ENCODE results near the gene DDAH1.

The DDAH1 gene

DNA sequence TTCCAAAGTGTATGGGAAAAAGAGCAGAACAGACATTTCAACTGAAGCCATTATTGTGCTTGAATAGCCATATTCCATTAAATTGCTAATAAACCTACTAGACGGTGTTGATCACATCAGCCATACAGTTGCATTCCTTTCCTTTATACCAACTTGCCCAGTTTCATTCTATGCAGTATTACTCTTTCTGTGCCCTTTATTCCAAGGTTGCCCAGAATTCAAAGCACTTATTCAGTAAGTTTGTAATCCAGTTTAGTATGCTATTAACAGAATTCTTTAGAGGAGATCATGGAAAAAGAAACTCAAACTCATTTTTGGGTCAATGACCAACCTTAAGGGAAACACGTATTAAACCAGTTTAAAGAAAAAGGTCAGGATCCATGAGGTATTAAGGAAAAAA lies 89.5 kb downstream of the DDAH1 start:
- H3K27me3 ChIP-seq (ENCODE audit: control insufficient read depth, insufficient read depth, low read length, poor library complexity, severe bottlenecking), result no peaks in the 10 kb centered on the region

DNA sequence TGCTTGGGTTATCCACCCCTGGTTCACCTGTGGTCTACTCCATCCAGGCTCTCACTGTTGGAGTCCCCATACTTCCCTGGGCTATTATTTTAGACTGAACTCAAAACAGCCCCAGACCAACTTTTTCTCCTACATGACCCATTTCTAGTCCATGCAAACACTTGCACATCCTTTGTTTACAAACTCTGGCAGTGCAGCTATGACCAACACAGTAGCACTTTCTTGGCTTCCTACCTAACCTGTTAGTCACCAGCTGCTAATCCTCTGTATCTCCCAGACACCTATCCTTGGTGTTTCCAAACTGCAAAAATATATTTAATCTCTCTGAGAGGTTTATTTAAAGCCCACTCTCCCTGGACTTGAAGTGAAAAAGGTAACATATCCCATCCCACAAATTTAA lies 90.8 kb downstream of the DDAH1 start:
- no peaks in the 10 kb centered on the region for H3K4me1 ChIP-seq (ENCODE audit: control insufficient read depth, insufficient read depth, low read length)
- H3K27me3 ChIP-seq (ENCODE audit: control insufficient read depth, insufficient read depth, low read length, poor library complexity, severe bottlenecking), result no peaks in the 10 kb centered on the region
- no peak overlapping the region for H3K27ac ChIP-seq (ENCODE audit: insufficient read depth, low read depth, low read length, poor library complexity, severe bottlenecking)
- no peaks in the 10 kb centered on the region for H3K9me3 ChIP-seq (ENCODE audit: control insufficient read depth, low read length)
- no peaks in the 10 kb centered on the region for H3K36me3 ChIP-seq (ENCODE audit: control insufficient read depth, insufficient read depth, low read length)
- H3K4me3 ChIP-seq (ENCODE audit: insufficient read depth, low read depth, low read length), result no peak overlapping the region

More for the DNA sequence above, 89.5 kb downstream of the DDAH1 start:
- WGBS, 2 experiments, result 91 to 95% methylated on average over 1 to 2 of the region's 2 CpGs
- H3K36me3 ChIP-seq (ENCODE audit: control insufficient read depth, insufficient read depth, low read length), result no peaks in the 10 kb centered on the region
- H3K4me3 ChIP-seq (ENCODE audit: insufficient read depth, low read depth, low read length), result no peak overlapping the region
- no peak overlapping the region for H3K27ac ChIP-seq (ENCODE audit: insufficient read depth, low read depth, low read length, poor library complexity, severe bottlenecking)
- H3K4me1 ChIP-seq (ENCODE audit: control insufficient read depth, insufficient read depth, low read length), result no peaks in the 10 kb centered on the region
- H3K9me3 ChIP-seq (ENCODE audit: control insufficient read depth, low read length), result no peaks in the 10 kb centered on the region

DNA sequence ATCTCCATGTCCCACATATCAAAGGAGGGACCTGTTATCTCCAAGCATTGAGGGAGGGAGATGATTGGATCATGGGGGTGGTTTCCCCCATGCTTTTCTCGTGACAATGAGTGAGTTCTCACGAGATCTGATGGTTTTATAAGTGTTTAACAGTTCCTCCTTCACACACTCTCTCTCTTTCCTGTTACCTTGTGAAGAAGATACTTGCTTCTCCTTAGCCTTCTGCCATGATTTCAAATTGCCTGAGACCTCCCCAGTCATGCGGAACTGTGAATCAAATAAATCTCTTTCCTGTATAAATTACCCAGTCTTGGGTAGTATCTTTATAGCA lies 91.6 kb downstream of the DDAH1 start:
- Histone ChIP-seq H3K27ac (ENCODE audit: insufficient read depth, low read depth, low read length, poor library complexity, severe bottlenecking) (no peak overlapping the region), H3K4me1 (ENCODE audit: control insufficient read depth, insufficient read depth, low read length) (no peaks in the 10 kb centered on the region)
- WGBS, 2 experiments, result 87 to 100% methylated on average over 2 to 3 of the region's 3 CpGs

DNA sequence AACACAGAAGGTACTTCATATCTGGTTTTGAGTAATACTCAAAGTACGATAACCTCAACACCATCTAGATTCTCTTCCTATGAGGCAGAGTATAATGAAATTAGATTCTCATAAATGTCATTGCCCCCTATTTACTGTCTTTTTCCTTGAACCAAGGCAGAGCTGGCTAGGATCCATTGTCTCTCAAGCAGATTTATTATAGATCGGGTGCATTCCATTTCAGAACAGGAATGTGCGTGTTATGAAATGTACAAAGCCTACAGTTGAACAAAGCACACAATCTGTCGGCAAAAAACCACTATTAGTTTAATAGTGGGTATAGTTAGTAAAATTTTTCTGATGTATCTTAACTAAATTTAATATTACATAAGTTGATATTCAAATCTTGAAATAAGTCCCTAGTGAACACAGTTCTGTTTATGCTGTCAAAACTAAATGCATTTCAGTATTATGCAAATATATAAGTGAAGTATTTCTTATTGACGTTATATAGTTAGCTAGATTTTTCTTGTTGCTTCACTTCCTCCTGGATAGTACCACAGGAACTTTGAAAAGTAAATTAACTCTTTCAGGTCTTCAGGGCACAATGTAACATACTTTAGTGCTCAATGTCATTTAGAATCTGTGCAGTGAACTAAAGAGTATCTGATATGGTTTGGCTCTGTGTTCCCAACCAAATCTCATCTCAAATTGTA lies 92.1 kb downstream of the DDAH1 start:
- 90 to 100% methylated on average over 3 to 5 of the region's 5 CpGs for WGBS, 2 experiments
- H3K4me3 ChIP-seq (ENCODE audit: insufficient read depth, low read depth, low read length), result no peak overlapping the region
- no peaks in the 10 kb centered on the region for H3K9me3 ChIP-seq (ENCODE audit: control insufficient read depth, low read length)
- no peaks in the 10 kb centered on the region for H3K36me3 ChIP-seq (ENCODE audit: control insufficient read depth, insufficient read depth, low read length)
- no peak overlapping the region for H3K27ac ChIP-seq (ENCODE audit: insufficient read depth, low read depth, low read length, poor library complexity, severe bottlenecking)
- H3K4me1 ChIP-seq (ENCODE audit: control insufficient read depth, insufficient read depth, low read length), result no peaks in the 10 kb centered on the region
- no peaks in the 10 kb centered on the region for H3K27me3 ChIP-seq (ENCODE audit: control insufficient read depth, insufficient read depth, low read length, poor library complexity, severe bottlenecking)

More for the DNA sequence above, 91.6 kb downstream of the DDAH1 start:
- Histone ChIP-seq H3K4me3 (ENCODE audit: insufficient read depth, low read depth, low read length) (no peak overlapping the region), H3K27me3 (ENCODE audit: control insufficient read depth, insufficient read depth, low read length, poor library complexity, severe bottlenecking) (no peaks in the 10 kb centered on the region), H3K36me3 (ENCODE audit: control insufficient read depth, insufficient read depth, low read length) (no peaks in the 10 kb centered on the region), H3K9me3 (ENCODE audit: control insufficient read depth, low read length) (no peaks in the 10 kb centered on the region)

DNA sequence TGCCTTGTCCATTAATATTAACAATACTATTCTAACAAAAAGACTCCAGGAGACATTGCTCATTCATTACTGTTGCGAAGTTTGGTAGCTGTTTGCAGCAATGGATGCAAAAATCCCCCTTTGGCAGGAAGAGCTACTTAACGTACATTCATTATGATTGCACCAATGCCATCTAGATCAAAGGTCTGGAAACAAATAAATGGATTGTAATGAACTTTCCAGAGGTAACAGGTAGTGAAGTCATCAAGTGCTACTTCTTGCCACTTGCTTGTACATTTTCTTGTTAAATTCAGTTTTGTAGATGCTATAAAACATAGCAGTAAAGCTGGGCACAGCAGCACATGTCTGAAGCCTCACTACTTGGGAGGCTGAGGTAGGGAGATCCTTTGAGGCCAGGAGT lies 93.9 kb downstream of the DDAH1 start:
- no peaks in the 10 kb centered on the region for H3K36me3 ChIP-seq (ENCODE audit: control insufficient read depth, insufficient read depth, low read length)
- H3K9me3 ChIP-seq (ENCODE audit: control insufficient read depth, low read length), result no peaks in the 10 kb centered on the region
- H3K27me3 ChIP-seq (ENCODE audit: control insufficient read depth, insufficient read depth, low read length, poor library complexity, severe bottlenecking), result no peaks in the 10 kb centered on the region
- no peak overlapping the region for H3K4me3 ChIP-seq (ENCODE audit: insufficient read depth, low read depth, low read length)
- no peak overlapping the region for H3K27ac ChIP-seq (ENCODE audit: insufficient read depth, low read depth, low read length, poor library complexity, severe bottlenecking)
- 93 to 98% methylated on average over 2 of the region's 2 CpGs for WGBS, 2 experiments
- H3K4me1 ChIP-seq (ENCODE audit: control insufficient read depth, insufficient read depth, low read length), result no peaks in the 10 kb centered on the region

DNA sequence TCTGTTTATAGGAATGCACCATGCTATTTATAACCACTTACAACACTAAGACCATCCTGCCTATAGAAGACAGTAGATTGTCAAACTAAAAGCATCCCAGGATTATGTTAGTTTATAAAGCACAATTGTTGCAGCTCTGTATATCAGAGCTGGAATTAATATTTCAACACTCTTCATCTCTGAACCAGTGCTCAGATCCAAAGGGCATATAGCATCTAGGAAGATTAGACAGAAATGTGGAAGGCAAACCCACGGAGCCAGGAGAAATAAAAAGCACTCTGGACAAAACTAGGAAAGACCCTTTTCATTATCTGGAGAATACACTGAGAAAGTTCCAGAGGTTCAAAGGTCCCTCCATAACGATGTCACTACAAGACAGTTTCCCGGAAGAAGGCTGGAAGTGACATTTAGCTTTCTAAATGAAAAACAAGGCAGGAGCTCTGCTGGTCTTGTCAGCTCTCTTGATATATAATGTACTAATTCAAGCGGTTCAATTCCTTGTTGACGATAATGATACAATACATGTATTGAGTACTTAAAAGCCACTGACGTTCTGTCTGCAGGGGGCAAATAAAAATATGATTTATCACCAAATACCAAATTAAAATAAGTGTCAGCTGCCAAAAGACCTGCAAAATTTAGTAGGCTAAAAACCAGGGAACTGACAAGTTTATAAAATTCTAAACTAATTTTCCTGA lies 96.7 kb downstream of the DDAH1 start:
- Histone ChIP-seq H3K36me3 (ENCODE audit: control insufficient read depth, insufficient read depth, low read length) (no peaks in the 10 kb centered on the region), H3K9me3 (ENCODE audit: control insufficient read depth, low read length) (no peaks in the 10 kb centered on the region), H3K4me3 (ENCODE audit: insufficient read depth, low read depth, low read length) (no peak overlapping the region), H3K4me1 (ENCODE audit: control insufficient read depth, insufficient read depth, low read length) (no peaks in the 10 kb centered on the region), H3K27ac (ENCODE audit: insufficient read depth, low read depth, low read length, poor library complexity, severe bottlenecking) (no peak overlapping the region), H3K27me3 (ENCODE audit: control insufficient read depth, insufficient read depth, low read length, poor library complexity, severe bottlenecking) (no peaks in the 10 kb centered on the region)
- 87 to 97% methylated on average over 4 to 6 of the region's 6 CpGs for WGBS, 2 experiments

DNA sequence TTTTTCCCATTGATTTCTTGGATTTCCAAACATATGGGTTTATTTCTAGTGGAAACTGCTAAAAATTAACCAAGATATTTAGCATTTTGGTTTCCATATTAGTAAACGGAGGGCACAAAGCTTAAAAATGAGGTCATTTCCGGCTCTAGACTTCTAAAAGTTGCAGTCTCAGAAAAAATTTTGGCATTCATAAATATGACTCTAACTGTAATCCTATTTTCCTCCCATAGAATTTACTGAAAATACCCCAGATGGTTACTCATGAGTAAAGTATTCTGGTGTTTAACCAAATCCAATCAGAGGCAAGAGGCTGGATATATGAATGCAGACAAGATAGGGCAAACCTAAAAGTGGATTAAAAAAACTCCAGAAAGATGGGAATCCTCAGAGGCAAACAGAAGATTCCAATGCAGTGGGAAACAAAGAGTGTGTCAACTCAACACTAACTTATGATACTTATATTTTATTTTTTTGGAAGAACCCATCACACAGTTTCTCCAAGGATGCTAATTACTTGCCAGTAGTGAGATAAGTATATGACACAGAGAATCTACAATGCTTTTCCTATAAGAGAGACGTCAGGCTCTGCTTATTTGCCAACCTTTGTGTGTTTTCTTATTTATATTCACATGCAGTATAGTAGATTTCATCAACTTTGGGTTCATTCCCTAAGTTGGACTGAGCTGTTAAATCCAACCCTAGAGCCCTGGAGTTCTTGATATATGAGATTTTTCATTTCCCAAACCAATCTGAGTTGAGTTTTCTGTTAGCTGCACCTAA lies 98.4 kb downstream of the DDAH1 start:
- no peaks in the 10 kb centered on the region for H3K9me3 ChIP-seq (ENCODE audit: control insufficient read depth, low read length)
- H3K4me3 ChIP-seq (ENCODE audit: insufficient read depth, low read depth, low read length), result no peak overlapping the region
- no peaks in the 10 kb centered on the region for H3K4me1 ChIP-seq (ENCODE audit: control insufficient read depth, insufficient read depth, low read length)
- H3K27me3 ChIP-seq (ENCODE audit: control insufficient read depth, insufficient read depth, low read length, poor library complexity, severe bottlenecking), result no peaks in the 10 kb centered on the region
- no peak overlapping the region for H3K27ac ChIP-seq (ENCODE audit: insufficient read depth, low read depth, low read length, poor library complexity, severe bottlenecking)
- WGBS, 2 experiments, result 88 to 100% methylated on average over 2 of the region's 3 CpGs
- no peaks in the 10 kb centered on the region for H3K36me3 ChIP-seq (ENCODE audit: control insufficient read depth, insufficient read depth, low read length)

GRCh38 chr1:85365851-85366250 lies 99.1 kb downstream of the DDAH1 start:
- Histone ChIP-seq H3K36me3 (ENCODE audit: control insufficient read depth, insufficient read depth, low read length) (no peaks in the 10 kb centered on the region), H3K27ac (ENCODE audit: insufficient read depth, low read depth, low read length, poor library complexity, severe bottlenecking) (no peak overlapping the region), H3K4me1 (ENCODE audit: control insufficient read depth, insufficient read depth, low read length) (no peaks in the 10 kb centered on the region), H3K4me3 (ENCODE audit: insufficient read depth, low read depth, low read length) (no peak overlapping the region), H3K9me3 (ENCODE audit: control insufficient read depth, low read length) (no peaks in the 10 kb centered on the region), H3K27me3 (ENCODE audit: control insufficient read depth, insufficient read depth, low read length, poor library complexity, severe bottlenecking) (no peaks in the 10 kb centered on the region)
- 62 to 81% methylated on average over 3 of the region's 3 CpGs for WGBS, 2 experiments

- Histone ChIP-seq H3K27me3 (ENCODE audit: control insufficient read depth, insufficient read depth, low read length, poor library complexity, severe bottlenecking) (no peaks in the 10 kb centered on the region), H3K27ac (ENCODE audit: insufficient read depth, low read depth, low read length, poor library complexity, severe bottlenecking) (no peak overlapping the region), H3K9me3 (ENCODE audit: control insufficient read depth, low read length) (no peaks in the 10 kb centered on the region), H3K4me3 (ENCODE audit: insufficient read depth, low read depth, low read length) (no peak overlapping the region), H3K4me1 (ENCODE audit: control insufficient read depth, insufficient read depth, low read length) (no peaks in the 10 kb centered on the region), H3K36me3 (ENCODE audit: control insufficient read depth, insufficient read depth, low read length) (no peaks in the 10 kb centered on the region)
These were observed 101.4 kb downstream of the DDAH1 start for GRCh38 chr1:85363521-85363920.

GRCh38 chr1:85363092-85363491 lies 101.9 kb downstream of the DDAH1 start:
- H3K9me3 ChIP-seq (ENCODE audit: control insufficient read depth, low read length), result no peaks in the 10 kb centered on the region
- no peaks in the 10 kb centered on the region for H3K36me3 ChIP-seq (ENCODE audit: control insufficient read depth, insufficient read depth, low read length)
- H3K4me1 ChIP-seq (ENCODE audit: control insufficient read depth, insufficient read depth, low read length), result no peaks in the 10 kb centered on the region
- no peaks in the 10 kb centered on the region for H3K27me3 ChIP-seq (ENCODE audit: control insufficient read depth, insufficient read depth, low read length, poor library complexity, severe bottlenecking)
- 92 to 100% methylated on average over 1 of the region's 1 CpG for WGBS, 2 experiments
- H3K27ac ChIP-seq (ENCODE audit: insufficient read depth, low read depth, low read length, poor library complexity, severe bottlenecking), result no peak overlapping the region
- no peak overlapping the region for H3K4me3 ChIP-seq (ENCODE audit: insufficient read depth, low read depth, low read length)

All from ectodermal cell (in vitro differentiated cells).